HG03460 (cell line): ENCODE data around the gene ZNF239.
A peak's percentile ranks its signal among the peaks of the same experiment; 100 is the strongest.
"Not testable (repeated sequence)": the region's sequence is repeated elsewhere in the genome, so short reads cannot be mapped to it uniquely, and the experiment has no call there.

Experiments
- ATAC-seq: cut with Tn5 transposase; IDR thresholded peaks from one replicate; pipeline ENCODE4 v1.9.1; 2021; ENCODE audit not compliant: unreplicated experiment

ZNF239 gene

DNA sequence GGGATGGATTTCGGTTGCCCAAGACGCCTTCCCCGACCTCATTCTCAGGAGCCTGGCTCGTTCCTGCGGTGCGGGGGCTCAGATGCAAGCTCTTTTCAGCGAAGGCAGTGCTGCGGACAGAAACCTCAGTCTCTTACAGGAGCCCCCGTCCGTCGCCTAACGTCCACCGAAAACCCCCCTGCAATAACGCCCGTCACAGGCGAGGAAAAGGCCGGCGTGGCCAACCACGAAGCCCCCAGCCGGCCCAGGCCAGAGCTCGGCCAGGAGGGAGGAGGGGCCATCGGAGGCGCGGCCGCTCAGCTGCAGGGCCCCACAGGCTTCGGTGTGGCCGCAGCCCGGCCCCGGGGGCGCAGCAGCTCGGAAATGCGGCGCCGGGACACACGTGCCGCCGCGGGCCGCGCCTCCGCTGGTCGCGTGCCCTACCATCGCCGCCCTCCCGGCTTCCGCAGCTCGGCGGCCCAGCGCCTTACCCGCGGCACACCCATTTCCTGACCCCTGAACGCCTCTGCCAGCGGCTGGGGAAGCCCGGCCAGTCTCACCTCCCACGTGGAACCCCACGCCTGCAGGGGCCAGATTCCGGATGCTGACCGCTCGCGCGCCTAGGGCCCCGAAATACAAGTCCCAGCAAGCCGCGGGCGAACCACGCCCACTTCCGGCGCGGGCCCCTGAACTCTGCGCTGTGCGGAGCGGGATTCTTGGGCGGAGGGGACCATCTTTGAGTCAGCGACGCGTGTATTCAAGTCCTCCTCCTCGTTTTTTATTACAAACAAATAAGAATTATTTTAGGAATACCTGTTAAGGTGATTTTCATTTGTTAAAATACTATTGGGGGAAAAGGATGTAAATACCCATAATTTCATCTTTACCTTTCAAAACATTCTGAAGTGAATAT is at the start of gene ZNF239:
Gene ZNF239 (minus strand): TSS at position 616 of the 892 bp plus-strand sequence. CDS start 16,537 bp downstream, outside the sequence.
- ATAC-seq: peak; percentile 94

DNA sequence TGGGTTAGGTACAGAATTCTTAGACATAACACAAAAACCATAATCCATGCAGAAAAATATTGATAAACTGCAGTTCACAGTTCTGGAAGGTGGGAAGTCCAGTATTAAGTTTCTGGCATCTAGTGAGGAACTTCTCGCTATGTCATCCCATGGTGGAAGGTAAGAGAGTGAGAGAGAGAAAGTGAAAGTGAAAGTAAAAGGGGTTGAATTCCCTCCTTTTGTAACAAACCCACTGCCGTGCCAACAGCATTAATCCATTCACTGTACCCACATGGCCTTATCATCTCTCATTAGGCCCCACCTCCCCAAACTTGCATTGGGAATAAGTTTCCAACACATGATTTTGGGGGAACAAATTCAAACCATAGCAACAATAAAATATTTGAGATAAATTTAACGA is 48.9 kb upstream of the ZNF239 start:
- no peak for ATAC-seq

DNA sequence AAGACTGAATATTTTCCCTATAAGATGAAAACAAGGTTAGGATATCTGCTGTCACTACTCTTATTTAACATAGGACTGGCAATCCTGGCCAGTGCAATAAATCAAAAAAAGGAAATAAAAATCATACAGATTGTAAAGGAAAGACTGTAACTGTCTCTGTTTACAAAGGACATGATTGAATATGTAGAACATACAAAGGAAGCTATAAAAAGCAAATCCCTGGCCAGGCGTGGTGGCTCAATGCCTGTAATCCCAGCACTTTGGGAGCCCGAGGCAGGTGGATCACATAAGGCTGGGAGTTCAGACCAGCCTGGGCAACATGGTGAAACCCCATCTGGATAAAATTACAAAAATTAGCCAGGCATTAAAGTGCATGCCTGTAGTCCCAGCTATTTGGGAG is 47.6 kb upstream of the ZNF239 start:
- ATAC-seq: no peak

DNA sequence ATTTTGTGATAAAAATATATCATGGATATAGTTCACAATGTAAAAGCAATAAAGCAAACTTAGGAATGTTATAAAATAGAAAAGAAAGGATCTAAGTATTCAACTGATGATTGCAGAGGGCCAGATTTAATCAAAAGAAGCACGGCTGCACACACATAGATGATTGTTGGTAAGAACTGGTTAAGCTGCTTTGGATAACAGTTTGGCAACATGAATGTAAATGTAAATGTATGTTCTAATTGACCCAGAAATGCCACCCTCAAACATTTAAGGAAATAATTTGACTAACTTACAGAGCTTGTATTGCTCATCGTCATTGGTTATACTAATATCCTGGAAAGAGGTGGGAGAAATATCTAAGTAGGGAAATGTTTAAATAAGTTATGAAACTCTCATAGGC is 45.0 kb upstream of the ZNF239 start:
- ATAC-seq: no peak

DNA sequence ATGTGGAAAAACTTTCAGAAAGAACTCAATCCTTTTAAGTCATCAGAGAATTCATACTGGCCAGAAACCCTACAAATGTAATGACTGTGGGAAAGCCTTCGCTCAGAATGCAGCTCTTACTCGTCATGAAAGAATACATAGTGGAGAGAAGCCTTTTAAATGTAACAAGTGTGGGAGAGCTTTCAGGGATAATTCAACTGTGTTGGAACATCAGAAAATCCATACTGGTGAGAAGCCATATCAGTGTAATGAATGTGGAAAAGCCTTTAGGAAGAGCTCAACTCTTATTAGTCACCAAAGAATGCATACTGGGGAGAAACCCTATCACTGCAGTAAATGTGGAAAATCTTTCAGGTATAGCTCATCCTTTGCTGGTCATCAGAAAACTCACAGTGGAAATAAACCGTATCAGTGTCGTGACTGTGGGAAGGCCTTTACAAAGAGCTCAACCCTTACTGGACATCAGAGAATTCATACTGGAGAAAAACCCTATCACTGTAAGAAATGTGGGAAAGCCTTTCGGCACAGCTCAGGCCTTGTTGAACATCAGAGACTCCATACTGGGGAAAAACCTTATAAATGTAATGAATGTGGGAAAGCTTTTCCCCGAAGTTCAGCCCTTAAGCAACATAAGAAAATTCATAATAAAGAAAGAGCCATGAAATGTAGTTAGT is 42.4 kb upstream of the ZNF239 start:
- ATAC-seq: no peak

DNA sequence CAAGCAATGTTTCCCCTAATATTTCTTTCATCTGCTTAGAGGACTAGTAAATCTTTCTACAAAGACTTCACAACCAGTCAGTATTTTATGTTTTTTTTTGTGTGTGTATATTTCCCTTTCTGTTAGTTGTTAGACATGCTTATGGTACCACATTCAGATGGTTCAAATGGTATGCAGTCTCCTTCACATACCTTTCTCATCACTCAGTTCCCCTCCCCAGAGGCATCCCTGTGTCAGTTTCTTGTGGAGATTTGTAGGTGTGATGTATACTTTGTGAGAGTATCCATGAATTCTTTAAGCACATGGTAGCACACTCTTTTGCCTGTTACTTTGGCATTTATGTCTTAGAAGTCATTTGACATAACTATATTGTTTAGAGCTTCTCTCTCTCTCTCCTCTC is 36.2 kb upstream of the ZNF239 start:
- ATAC-seq: no peak

DNA sequence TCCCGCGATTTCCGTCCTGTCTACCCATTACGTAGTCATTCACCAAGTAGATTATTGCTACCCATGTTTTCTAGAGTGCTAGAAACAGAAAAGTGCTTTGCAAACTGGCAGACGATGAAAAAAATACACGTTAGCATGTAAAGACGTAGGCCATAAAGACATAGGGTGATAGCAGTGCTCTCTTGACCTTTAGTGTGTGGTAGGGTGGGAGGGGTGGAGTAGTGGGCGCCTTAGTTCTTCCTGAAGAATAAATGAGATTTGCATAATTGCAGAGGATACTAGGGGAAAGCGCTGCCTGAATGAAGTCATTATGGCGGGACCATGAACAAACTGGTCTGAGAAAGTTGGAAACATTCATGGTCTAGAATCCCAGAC is 32.8 kb upstream of the ZNF239 start:
- ATAC-seq: no peak

DNA sequence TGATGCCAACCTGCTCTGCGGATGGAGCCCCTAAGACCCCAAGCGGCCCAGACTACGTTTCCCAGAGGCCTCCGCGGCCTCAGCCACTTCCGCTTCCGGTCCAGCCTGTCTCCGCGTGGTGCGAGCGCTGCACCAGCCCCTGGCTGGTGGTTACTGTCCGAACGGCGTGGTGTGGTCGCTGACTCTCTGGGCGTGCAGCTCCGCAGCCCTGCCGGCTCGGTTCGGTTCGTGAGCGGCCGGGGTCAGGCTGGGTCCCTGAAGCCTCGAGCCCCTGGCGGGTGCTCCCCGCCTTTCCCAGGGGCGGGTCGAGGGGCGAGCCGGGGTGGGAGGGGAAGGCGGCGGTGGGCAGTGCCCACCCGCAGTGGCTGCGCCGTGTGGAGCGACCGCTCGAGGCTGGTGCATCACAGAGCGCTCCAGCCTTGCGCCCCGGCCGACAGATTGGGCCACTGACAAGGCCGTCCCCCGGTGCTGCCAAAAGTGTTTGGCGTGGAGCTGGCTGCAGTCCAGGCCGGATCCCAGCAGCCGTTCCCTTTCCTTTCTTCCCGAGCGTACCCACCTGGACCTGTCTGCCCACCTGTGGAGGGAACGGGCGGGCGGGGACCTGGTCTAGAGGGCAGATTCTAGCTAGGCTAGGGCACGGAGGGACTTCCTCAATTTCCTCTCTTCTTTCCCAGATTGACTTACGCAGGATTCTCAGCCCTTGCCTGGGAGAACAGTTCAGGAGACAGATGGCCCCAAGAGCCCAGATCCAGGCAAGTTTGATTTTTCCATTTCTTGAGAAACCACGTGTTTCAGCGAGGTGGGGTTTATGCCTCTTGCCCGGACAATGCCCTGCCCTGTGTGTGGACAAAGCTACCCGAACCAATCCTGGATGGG is 32.1 kb upstream of the ZNF239 start, which contains the start of gene ZNF485:
Gene ZNF485 (plus strand): TSS at position 116 of the 876 bp plus-strand sequence. CDS start 613 bp downstream, at position 729.
- peak; percentile 98 for ATAC-seq

DNA sequence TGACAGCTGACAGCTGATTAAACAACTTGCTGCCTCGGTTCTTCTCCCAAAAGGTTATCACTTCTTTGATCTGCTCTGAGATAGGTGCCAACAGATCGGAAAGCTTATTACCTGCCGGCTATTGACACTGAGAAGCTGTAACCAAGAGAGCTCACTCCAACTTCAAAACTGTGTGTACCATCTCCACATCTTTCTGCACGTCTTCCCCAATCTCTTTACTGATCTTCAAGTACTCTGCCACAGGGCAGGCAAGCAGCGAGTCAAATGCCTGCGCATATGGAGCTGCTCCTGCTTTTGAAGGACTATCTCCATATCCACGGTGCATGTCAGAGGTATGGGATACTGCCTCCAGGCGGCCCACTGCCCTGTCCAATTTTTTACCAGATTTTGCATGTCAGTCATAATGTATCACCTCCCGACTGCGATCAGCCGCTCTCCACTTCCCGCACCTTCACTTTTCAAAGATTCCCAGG is 31.5 kb upstream of the ZNF239 start:
- ATAC-seq: peak; percentile 17

DNA sequence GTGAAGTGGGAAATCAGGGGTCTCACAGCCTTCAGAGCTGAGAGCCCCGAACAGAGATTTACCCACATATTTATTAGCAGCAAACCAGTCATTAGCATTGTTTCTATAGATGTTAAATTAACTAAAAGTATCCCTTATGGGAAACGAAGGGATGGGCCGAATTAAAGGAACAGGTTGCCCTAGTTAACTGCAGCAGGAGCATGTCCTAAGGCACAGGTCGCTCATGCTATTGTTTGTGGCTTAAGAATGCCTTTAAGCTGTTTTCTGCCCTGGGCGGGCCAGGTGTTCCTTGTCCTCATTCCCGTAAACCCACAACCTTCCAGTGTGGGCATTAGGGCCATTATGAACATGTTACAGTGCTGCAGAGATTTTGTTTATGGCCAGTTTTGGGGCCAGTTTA is 27.2 kb upstream of the ZNF239 start:
- not testable (repeated sequence) for ATAC-seq

DNA sequence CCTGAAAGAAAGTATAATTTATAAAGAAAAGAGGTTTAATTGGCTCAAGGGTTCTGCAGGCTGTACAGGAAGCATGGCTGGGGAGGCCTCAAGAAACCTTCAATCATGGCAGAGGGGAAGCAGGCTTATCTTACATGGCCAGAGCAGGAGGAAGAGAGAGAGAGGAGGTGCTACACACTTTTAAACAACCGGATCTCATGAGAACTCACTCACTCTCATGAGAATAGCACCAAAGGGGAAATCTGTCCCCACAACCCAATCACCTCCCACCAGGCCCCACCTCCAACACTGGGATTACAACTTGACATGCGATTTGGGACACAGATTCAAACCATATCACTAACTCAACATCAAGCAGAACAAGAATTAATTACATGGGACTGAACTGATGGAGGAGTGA is 24.9 kb upstream of the ZNF239 start:
- no peak for ATAC-seq

DNA sequence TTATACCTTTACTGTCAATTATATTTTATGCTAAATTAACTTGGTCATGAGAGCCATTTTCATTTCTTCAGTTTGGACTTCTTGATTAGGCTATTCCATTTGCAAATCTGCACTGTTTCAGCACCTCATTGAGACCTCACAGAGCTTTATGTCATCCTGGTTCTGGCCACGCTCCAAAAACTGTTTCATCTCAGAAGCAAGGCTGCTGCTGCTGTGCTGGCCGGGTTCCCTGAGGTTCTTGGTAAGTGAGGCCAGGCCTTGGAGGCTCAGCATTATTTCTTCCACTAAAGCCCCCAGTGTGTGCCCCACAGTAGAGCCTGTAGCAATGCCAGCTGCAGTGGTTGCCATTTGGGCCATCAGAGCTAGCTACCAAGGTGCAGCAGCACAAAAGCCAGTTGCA is 24.0 kb upstream of the ZNF239 start:
- ATAC-seq: no peak

DNA sequence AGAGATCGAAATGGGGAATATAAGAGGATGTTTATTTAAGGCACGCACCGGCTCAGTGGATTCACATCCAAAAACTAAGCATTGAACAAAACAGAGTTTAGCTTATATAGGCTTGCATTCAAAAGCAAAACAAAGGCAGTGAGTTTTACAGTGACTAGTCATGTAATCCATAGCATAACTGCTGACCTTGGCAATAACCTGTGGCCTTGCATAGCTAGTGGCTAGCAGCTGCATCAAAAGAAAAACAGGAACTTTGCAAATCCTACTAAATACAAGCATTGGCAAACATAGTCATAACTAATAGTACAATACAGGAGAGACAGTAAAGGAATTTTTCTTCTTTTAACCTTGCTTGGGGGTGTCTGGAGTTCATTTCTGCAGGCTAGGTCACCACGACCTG is 22.1 kb upstream of the ZNF239 start:
- no peak for ATAC-seq

DNA sequence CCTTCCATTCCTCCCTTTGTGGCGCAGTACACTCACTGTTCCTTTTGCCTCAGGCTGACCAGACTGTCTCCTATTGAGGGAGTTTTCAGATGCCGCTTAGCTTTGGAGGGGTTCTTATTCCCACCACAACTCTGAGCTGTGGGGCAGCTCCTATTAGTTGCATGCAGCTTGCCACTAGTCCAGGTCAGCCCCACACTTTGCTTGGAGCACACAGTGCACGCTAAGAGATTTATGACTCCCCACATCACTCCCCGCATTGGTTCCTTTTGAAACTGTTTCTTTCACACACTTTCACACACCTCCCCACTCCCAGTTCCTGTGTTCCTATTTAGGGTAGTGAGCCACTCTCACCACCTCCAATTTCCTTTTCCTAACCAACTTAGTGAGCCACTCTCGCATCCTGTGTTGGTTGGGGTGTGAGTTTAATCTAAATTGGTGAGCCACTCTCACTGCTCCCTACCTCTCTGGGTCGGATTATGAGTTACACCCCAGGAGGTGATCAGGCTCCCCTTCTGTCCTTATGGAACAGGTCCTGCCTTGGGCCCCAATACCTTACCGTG is 21.4 kb upstream of the ZNF239 start:
- peak; percentile 54 for ATAC-seq

DNA sequence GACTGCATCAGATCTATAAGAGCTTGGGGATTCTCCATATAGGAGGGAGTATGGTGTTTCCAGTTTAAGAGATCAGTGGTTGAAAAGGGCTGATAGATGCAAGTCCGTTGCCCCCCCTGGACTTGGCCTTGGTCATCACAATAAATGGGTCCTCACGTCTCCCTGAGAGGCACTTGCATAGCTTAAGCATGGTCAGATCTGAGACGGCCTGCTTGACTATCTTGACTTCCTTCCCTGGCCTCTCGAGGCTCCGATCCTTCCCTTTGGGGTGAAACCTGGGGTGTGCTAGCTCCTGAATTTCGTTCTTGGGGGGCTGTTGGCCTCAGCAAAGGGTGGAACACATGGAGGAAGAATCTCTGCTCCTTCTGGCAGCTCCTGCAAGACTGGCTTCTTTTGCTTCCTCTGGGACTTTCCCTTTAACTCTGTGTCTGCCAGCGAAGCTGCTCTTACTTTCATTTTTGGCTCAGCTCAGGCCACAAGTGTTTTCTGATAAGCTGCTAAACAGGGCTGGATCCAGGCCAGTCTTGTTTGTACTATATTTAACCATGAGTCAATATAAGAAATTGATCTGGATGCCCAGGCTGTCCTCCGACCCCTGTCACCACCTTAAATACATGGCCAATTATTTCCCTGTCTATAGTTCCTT is 20.7 kb upstream of the ZNF239 start:
- ATAC-seq: peak; percentile 91

DNA sequence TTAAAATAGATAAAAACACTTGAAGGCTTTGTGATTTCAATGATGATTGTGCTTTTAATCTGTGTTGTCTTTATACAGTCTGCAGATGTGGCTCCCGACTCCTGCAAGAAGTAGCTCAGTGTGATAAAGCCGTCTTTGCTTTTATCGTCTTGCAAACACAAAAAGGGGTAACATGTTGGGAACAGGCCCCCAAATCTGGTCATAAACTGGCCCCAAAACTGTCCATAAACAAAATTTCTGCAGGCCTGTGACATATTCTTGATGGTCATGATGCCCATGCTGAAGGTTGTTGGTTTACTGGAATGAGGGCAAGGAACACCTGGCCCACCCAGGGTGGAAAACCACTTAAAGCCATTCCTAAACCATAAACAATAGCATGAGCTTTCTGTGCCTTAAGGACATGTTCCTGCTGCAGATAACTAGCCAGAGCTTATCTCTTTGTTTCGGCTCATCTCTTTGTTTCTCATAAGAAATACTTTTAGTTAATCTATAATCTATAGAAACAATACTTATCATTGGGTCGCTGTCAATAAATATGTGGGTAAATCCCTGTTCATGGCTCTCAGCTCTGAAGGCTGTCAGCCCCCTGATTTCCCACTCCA is 17.0 kb upstream of the ZNF239 start:
- no peak for ATAC-seq

DNA sequence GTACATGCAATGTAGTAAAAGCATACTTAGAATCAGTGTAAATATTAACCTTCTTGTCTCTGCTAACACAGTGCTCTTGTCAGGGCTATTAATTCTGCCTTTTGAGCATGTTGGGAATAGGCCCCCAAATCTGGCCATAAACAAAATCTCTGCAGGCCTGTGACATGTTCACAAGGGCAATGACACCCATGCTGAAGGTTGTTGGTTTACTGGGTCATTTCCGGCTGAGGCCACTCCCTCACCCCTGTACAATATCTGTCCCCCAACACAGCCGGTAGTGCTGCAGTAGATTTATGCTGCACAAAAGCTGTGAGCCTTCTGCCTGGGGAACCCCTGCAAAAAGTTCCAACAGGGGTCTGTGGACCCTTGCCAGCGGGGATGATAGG is 12.3 kb upstream of the ZNF239 start:
- not testable (repeated sequence) for ATAC-seq

DNA sequence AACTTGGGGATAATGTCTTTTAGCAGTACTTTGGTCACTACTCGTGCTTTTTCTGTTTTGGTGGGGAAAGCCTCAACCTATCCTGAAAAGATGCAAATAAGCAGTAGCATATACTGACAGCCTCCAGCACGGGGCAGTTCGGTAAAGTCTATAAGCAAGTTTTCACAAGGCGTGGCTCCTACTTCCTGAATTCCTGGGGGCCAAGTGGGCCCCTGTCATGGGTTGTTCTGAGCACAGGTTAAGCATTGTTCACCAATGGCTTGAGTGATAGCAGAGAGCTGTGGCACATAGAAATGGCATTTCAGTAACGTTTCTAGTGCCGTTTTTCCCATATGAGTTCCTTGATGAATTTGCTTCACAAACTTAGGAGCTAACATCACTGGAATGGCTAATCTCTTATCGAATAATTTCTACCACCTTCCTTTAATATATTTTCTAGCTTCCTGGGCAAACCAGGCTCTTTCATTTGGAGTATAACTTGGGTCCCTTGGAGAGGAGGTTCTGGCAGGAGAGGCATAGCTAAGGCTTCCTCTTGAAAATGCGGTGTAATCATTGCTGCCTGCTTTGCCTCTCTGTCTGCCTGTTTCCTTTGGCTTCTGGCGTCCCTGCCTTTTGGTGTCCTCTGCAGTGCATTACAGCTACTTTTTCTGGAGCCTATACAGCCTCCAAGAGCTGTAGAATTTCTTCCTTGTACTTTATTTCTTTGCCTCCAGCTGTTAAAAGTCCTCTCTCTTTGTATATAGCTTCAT is 11.7 kb upstream of the ZNF239 start:
- no peak for ATAC-seq

DNA sequence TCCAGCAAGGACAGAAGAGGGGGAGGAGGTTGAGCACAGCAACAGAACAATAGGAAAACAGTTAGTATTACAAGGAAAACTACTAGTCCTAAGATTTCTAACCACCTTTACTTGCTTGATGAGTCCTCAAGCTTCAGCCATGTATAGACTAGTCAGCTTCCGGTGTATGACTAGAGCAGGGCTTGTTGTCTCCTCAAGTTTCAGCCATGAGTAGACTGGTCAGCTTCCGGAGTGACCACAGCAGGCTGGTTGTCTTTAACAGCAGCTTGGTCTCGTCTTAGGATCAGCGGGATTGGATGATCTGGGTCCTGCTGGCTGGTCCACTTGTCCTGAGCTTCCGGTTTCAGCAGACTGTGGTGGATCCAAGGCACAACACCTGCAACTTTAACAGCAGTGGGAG is 10.6 kb upstream of the ZNF239 start:
- no peak for ATAC-seq
